ENCODE data around the gene CD46.
A peak's percentile ranks its signal among the peaks of the same experiment; 100 is the strongest.

The CD46 gene

GRCh38 chr1:207808322-207808705, 56.5 kb downstream of the CD46 start:
- H3K4me3 ChIP-seq (ENCODE audit: low read depth, low read length), result no peak overlapping the region
- no peak for DNase-seq (ENCODE audit: low read depth)
- no peak for TF ChIP-seq CTCF (IDR thresholded peaks at IDR 0.05; ENCODE audit: insufficient read depth, low read depth, low read length, missing control alignments)

- TF ChIP-seq CTCF (IDR thresholded peaks at IDR 0.05; ENCODE audit: insufficient read depth, low read depth, low read length, missing control alignments), result no peak
- DNase-seq (ENCODE audit: low read depth), result no peak
- H3K4me3 ChIP-seq (ENCODE audit: low read depth, low read length), result no peak overlapping the region
Observed at GRCh38 chr1:207808911-207809555, 57.2 kb downstream of the CD46 start.

- no peak overlapping the region for H3K4me3 ChIP-seq (ENCODE audit: low read depth, low read length)
- no peak for TF ChIP-seq CTCF (IDR thresholded peaks at IDR 0.05; ENCODE audit: insufficient read depth, low read depth, low read length, missing control alignments)
- no peak for DNase-seq (ENCODE audit: low read depth)
Observed at GRCh38 chr1:207810173-207810572, 58.3 kb downstream of the CD46 start.

- no peak overlapping the region for H3K4me3 ChIP-seq (ENCODE audit: low read depth, low read length)
- no peak for DNase-seq (ENCODE audit: low read depth)
- no peak for TF ChIP-seq CTCF (IDR thresholded peaks at IDR 0.05; ENCODE audit: insufficient read depth, low read depth, low read length, missing control alignments)
Observed at GRCh38 chr1:207810606-207811295, 58.9 kb downstream of the CD46 start.

- no peak overlapping the region for H3K4me3 ChIP-seq (ENCODE audit: low read depth, low read length)
- DNase-seq (ENCODE audit: low read depth), result no peak
- no peak for TF ChIP-seq CTCF (IDR thresholded peaks at IDR 0.05; ENCODE audit: insufficient read depth, low read depth, low read length, missing control alignments)
Observed at GRCh38 chr1:207811319-207811718, 59.5 kb downstream of the CD46 start.

- peak; percentile 57 for TF ChIP-seq CTCF (IDR thresholded peaks at IDR 0.05; ENCODE audit: insufficient read depth, low read depth, low read length, missing control alignments)
- peak; percentile 38 for DNase-seq (ENCODE audit: low read depth)
- no peak overlapping the region for H3K4me3 ChIP-seq (ENCODE audit: low read depth, low read length)
Observed at GRCh38 chr1:207811920-207812720, 60.3 kb downstream of the CD46 start.
